Measurements from ENCODE around the gene SARS1. TPM values are rescaled to one million over a fixed set of nuclear protein-coding genes. Genes with fewer than 3 reads are reported as not detected.
A peak's percentile ranks its signal among the peaks of the same experiment; 100 is the strongest.

SARS1 gene
- total and polyA plus RNA-seq, 2 experiments from 2014 or later: 353 to 365 TPM

GRCh38 chr1:109201123-109201703, 12.5 kb upstream of the SARS1 start:
- no peaks in the 10 kb centered on the region for H3K79me2 ChIP-seq (ENCODE audit: insufficient read depth)
- in situ Hi-C loops (cut with MboI): no loop called here
- H4K20me1 ChIP-seq (ENCODE audit: insufficient read depth): no peaks in the 10 kb centered on the region
- no peak overlapping the region for H3K4me3 ChIP-seq
- peak overlapping the region; percentile 41 for H3K27ac ChIP-seq
- DNase-seq: peak; percentile 98
- 0 out of 2 replicates have a peak overlapping the region, but pooled peaks have one; percentile 4 for H3K9ac ChIP-seq
- no peaks in the 10 kb centered on the region for H3K9me2 ChIP-seq (ENCODE audit: insufficient read depth)
- H3K4me2 ChIP-seq (ENCODE audit: unreplicated experiment): no peak overlapping the region
- no peaks in the 10 kb centered on the region for H3K27me3 ChIP-seq (replicated peaks; ENCODE audit: insufficient read depth)
- no peaks in the 10 kb centered on the region for H3K9me3 ChIP-seq (ENCODE audit: low read depth)
- H2AFZ ChIP-seq: peak overlapping the region; percentile 1; the same call in 1 of the 2 replicates
- H3F3A ChIP-seq (ENCODE audit: insufficient read depth): peaks cover 24% of the 10 kb centered on the region
- H3K4me1 ChIP-seq (ENCODE audit: insufficient read depth): peaks cover 24% of the 10 kb centered on the region
- H3K36me3 ChIP-seq (ENCODE audit: low read depth): no peaks in the 10 kb centered on the region
- TF ChIP-seq EZH2 (IDR thresholded peaks at IDR 0.05; ENCODE audit: insufficient read depth, poor library complexity, severe bottlenecking) (no peak), EZH2phosphoT487 (IDR thresholded peaks at IDR 0.05; ENCODE audit: insufficient read depth, low read depth) (no peak)
- WGBS, 2 experiments (ENCODE audit: low coverage in 1 of 2, low lambda C conversion rate in 2 of 2, missing lambda C conversion rate in 2 of 2): 47 to 50% methylated on average over 2 of the region's 2 CpGs

GRCh38 chr1:109204484-109204883, 9.2 kb upstream of the SARS1 start:
- no peaks in the 10 kb centered on the region for H3K79me2 ChIP-seq (ENCODE audit: insufficient read depth)
- H3K4me1 ChIP-seq (ENCODE audit: insufficient read depth): peaks cover 10% of the 10 kb centered on the region
- in situ Hi-C loops (cut with MboI): no loop called here
- H4K20me1 ChIP-seq (ENCODE audit: insufficient read depth): no peaks in the 10 kb centered on the region
- H3K27me3 ChIP-seq (replicated peaks; ENCODE audit: insufficient read depth): no peaks in the 10 kb centered on the region
- no peaks in the 10 kb centered on the region for H3K9me2 ChIP-seq (ENCODE audit: insufficient read depth)
- WGBS, 2 experiments (ENCODE audit: low coverage in 1 of 2, low lambda C conversion rate in 2 of 2, missing lambda C conversion rate in 2 of 2): 81 to 85% methylated on average over 5 of the region's 5 CpGs
- no peak overlapping the region for H3K4me2 ChIP-seq (ENCODE audit: unreplicated experiment)
- H3F3A ChIP-seq (ENCODE audit: insufficient read depth): peaks cover 6% of the 10 kb centered on the region; the same call in 1 of the 2 replicates
- H3K27ac ChIP-seq: no peak overlapping the region
- no peaks in the 10 kb centered on the region for H3K9me3 ChIP-seq (ENCODE audit: low read depth)
- H3K9ac ChIP-seq: no peak overlapping the region
- H2AFZ ChIP-seq: no peak overlapping the region
- H3K4me3 ChIP-seq: no peak overlapping the region
- DNase-seq: no peak
- H3K36me3 ChIP-seq (ENCODE audit: low read depth): no peaks in the 10 kb centered on the region
- no peak for TF ChIP-seq EZH2phosphoT487 (IDR thresholded peaks at IDR 0.05; ENCODE audit: insufficient read depth, low read depth)
- no peak for TF ChIP-seq EZH2 (IDR thresholded peaks at IDR 0.05; ENCODE audit: insufficient read depth, poor library complexity, severe bottlenecking)

DNA sequence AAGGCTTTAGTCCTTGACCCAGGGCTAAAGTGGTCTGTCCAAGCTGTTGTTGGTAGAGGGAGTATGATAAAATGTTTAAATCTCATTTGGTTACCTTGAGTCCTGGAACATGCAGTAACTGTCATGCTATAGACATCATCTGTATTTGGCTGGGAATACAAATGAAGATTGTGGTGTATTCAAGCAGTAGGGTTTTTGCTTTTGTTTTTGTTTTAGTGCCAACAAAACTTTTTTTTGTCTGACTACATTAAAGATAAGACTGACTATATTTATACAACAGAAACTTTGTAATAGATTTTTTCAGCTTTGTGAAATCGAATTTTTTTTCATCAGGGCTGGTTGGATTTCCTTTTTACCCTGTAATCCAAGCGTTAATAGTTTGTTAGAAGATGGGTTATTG, 7.4 kb upstream of the SARS1 start:
- TF ChIP-seq EZH2phosphoT487 (IDR thresholded peaks at IDR 0.05; ENCODE audit: insufficient read depth, low read depth) (no peak), EZH2 (IDR thresholded peaks at IDR 0.05; ENCODE audit: insufficient read depth, poor library complexity, severe bottlenecking) (no peak)
- Histone ChIP-seq H3F3A (ENCODE audit: insufficient read depth) (peaks cover 6% of the 10 kb centered on the region; the same call in 1 of the 2 replicates), H4K20me1 (ENCODE audit: insufficient read depth) (no peaks in the 10 kb centered on the region), H2AFZ (no peak overlapping the region), H3K9me3 (ENCODE audit: low read depth) (no peaks in the 10 kb centered on the region), H3K27me3 (replicated peaks; ENCODE audit: insufficient read depth) (no peaks in the 10 kb centered on the region), H3K4me3 (no peak overlapping the region), H3K27ac (no peak overlapping the region), H3K79me2 (ENCODE audit: insufficient read depth) (no peaks in the 10 kb centered on the region), H3K4me2 (ENCODE audit: unreplicated experiment) (no peak overlapping the region), H3K36me3 (ENCODE audit: low read depth) (no peaks in the 10 kb centered on the region), H3K9me2 (ENCODE audit: insufficient read depth) (no peaks in the 10 kb centered on the region), H3K4me1 (ENCODE audit: insufficient read depth) (peaks cover 6% of the 10 kb centered on the region), H3K9ac (no peak overlapping the region)
- DNase-seq: no peak
- in situ Hi-C loops (cut with MboI): no loop called here
- WGBS, 2 experiments (ENCODE audit: low coverage in 1 of 2, low lambda C conversion rate in 2 of 2, missing lambda C conversion rate in 2 of 2): 68 to 77% methylated on average over 2 of the region's 2 CpGs

GRCh38 chr1:109207467-109208103, 6.1 kb upstream of the SARS1 start:
- H4K20me1 ChIP-seq (ENCODE audit: insufficient read depth): no peaks in the 10 kb centered on the region
- no peak overlapping the region for H3K4me3 ChIP-seq
- in situ Hi-C loops (cut with MboI): no loop called here
- WGBS, 2 experiments (ENCODE audit: low coverage in 1 of 2, low lambda C conversion rate in 2 of 2, missing lambda C conversion rate in 2 of 2): 69 to 75% methylated on average over 7 of the region's 7 CpGs
- no peaks in the 10 kb centered on the region for H3K9me2 ChIP-seq (ENCODE audit: insufficient read depth)
- H3K36me3 ChIP-seq (ENCODE audit: low read depth): no peaks in the 10 kb centered on the region
- H3K4me2 ChIP-seq (ENCODE audit: unreplicated experiment): no peak overlapping the region
- no peaks in the 10 kb centered on the region for H3K9me3 ChIP-seq (ENCODE audit: low read depth)
- no peaks in the 10 kb centered on the region for H3K4me1 ChIP-seq (ENCODE audit: insufficient read depth)
- H3K27me3 ChIP-seq (replicated peaks; ENCODE audit: insufficient read depth): no peaks in the 10 kb centered on the region
- H3K9ac ChIP-seq: no peak overlapping the region
- no peaks in the 10 kb centered on the region for H3K79me2 ChIP-seq (ENCODE audit: insufficient read depth)
- no peak overlapping the region for H3K27ac ChIP-seq
- H3F3A ChIP-seq (ENCODE audit: insufficient read depth): no peaks in the 10 kb centered on the region
- DNase-seq: no peak
- no peak for TF ChIP-seq EZH2 (IDR thresholded peaks at IDR 0.05; ENCODE audit: insufficient read depth, poor library complexity, severe bottlenecking)
- no peak for TF ChIP-seq EZH2phosphoT487 (IDR thresholded peaks at IDR 0.05; ENCODE audit: insufficient read depth, low read depth)
- no peak overlapping the region for H2AFZ ChIP-seq
